Trophoblast cell (in vitro differentiated cells and primary cell): Measurements from ENCODE around the gene SERPINE2.

ENCODE experiments used
- DNase-seq, 2 donors: peaks; one replicate each; pipeline ENCODE4 v3.0.0-alpha.2; 2016
- H2AFZ ChIP-seq: 2 replicates; pipeline ENCODE4 v1.6.1; 2013; ENCODE audit warnings: low read length, moderate library complexity, mild to moderate bottlenecking; ENCODE audit not compliant: insufficient read depth, poor library complexity
- H2AK5ac ChIP-seq: 2 replicates; pipeline ENCODE4 v1.6.1; 2013; ENCODE audit warnings: mild to moderate bottlenecking, low read length
- H2BK120ac ChIP-seq: 2 replicates; pipeline ENCODE4 v1.6.1; 2013; ENCODE audit warnings: low read length, mild to moderate bottlenecking, moderate library complexity; ENCODE audit not compliant: insufficient read depth, poor library complexity
- H2BK12ac ChIP-seq: 2 replicates; pipeline ENCODE4 v1.6.1; 2013; ENCODE audit warnings: mild to moderate bottlenecking, low read length, moderate library complexity
- H2BK5ac ChIP-seq: 2 replicates; pipeline ENCODE4 v1.6.1; 2013; ENCODE audit warnings: low read length, low read depth, moderate library complexity, mild to moderate bottlenecking; ENCODE audit not compliant: poor library complexity
- H3K14ac ChIP-seq: 2 replicates; pipeline ENCODE4 v1.6.1; 2013; ENCODE audit warnings: mild to moderate bottlenecking, low read length
- H3K18ac ChIP-seq: 2 replicates; pipeline ENCODE4 v1.6.1; 2013; ENCODE audit warnings: mild to moderate bottlenecking, low read length
- H3K23ac ChIP-seq: 2 replicates; pipeline ENCODE4 v1.6.1; 2013; ENCODE audit warnings: low read length
- H3K27ac ChIP-seq: 2 replicates; pipeline ENCODE4 v1.5.1; 2013; ENCODE audit warnings: low read depth, mild to moderate bottlenecking, inconsistent platforms, low read length, moderate library complexity
- H3K27me3 ChIP-seq: 2 replicates; pipeline ENCODE4 v1.6.1; 2013; ENCODE audit warnings: inconsistent platforms, mild to moderate bottlenecking, low read length, moderate library complexity; ENCODE audit not compliant: insufficient read depth
- H3K36me3 ChIP-seq, 2 experiments: 1 replicate in 1 of 2; 2 replicates in 1 of 2; pipeline ENCODE4 v1.6.1; 2013; ENCODE audit warnings: low read length in 2 of 2, mild to moderate bottlenecking in 2 of 2, moderate library complexity in 1 of 2; ENCODE audit not compliant: insufficient read depth in 2 of 2, control insufficient read depth in 1 of 2
- H3K4ac ChIP-seq: 2 replicates; pipeline ENCODE4 v1.6.1; 2013; ENCODE audit warnings: low read depth, mild to moderate bottlenecking, low read length, moderate library complexity
- H3K4me1 ChIP-seq, 2 experiments: 1 replicate in 1 of 2; 2 replicates in 1 of 2; pipeline ENCODE4 v1.6.1; 2013; ENCODE audit warnings: low read length in 2 of 2, mild to moderate bottlenecking in 2 of 2, moderate library complexity in 1 of 2; ENCODE audit not compliant: insufficient read depth in 2 of 2, control insufficient read depth in 1 of 2
- H3K4me2 ChIP-seq: 2 replicates; pipeline ENCODE4 v1.6.1; 2013; ENCODE audit warnings: inconsistent platforms, mild to moderate bottlenecking, low read length, moderate library complexity
- H3K4me3 ChIP-seq: 2 replicates; pipeline ENCODE4 v1.5.1; 2013; ENCODE audit warnings: mild to moderate bottlenecking, low read depth, low read length, inconsistent platforms
- H3K79me1 ChIP-seq: one replicate; pipeline ENCODE4 v1.6.1; 2013; ENCODE audit warnings: low read length
- H3K79me2 ChIP-seq: 2 replicates; pipeline ENCODE4 v1.6.1; 2013; ENCODE audit warnings: low read length, mild to moderate bottlenecking; ENCODE audit not compliant: control insufficient read depth, insufficient read depth, poor library complexity
- H3K9ac ChIP-seq: 2 replicates; pipeline ENCODE4 v1.6.1; 2013; ENCODE audit warnings: mild to moderate bottlenecking, low read length
- H3K9me3 ChIP-seq: 2 replicates; pipeline ENCODE4 v1.6.1; 2013; ENCODE audit warnings: low read depth, mild to moderate bottlenecking, control low read depth, inconsistent platforms, low read length; ENCODE audit not compliant: insufficient read depth
- H4K12ac ChIP-seq: 2 replicates; pipeline ENCODE4 v1.6.1; 2013; ENCODE audit warnings: low read depth, mild to moderate bottlenecking, low read length, moderate library complexity
- H4K8ac ChIP-seq: 2 replicates; pipeline ENCODE4 v1.6.1; 2013; ENCODE audit warnings: low read depth, mild to moderate bottlenecking, low read length, moderate library complexity
- H4K91ac ChIP-seq: one replicate; pipeline ENCODE4 v1.6.1; 2013; ENCODE audit warnings: low read depth, mild to moderate bottlenecking, low read length, moderate library complexity
- WGBS: extraction: QIAGEN DNeasy Blood & Tissue Kit; methylation state at CpG from one replicate; pipeline ENCODE4 v1.1.7; 2013; ENCODE audit warnings: missing lambda C conversion rate; ENCODE audit not compliant: insufficient read length, insufficient coverage; ENCODE audit errors: extremely low coverage; 5-methylcytosine and 5-hydroxymethylcytosine counted together

SERPINE2 gene

GRCh38 chr2:224058048-224058775, 19.1 kb upstream of the SERPINE2 start:
- no peaks in the 10 kb centered on the region for H3K79me1 ChIP-seq

GRCh38 chr2:224056889-224057288, 17.8 kb upstream of the SERPINE2 start:
- no peak overlapping the region for H2BK120ac ChIP-seq
- H2AK5ac ChIP-seq: no peak overlapping the region
- H3K79me1 ChIP-seq: no peaks in the 10 kb centered on the region
- no peak overlapping the region for H4K12ac ChIP-seq
- DNase-seq: no peak
- no peak overlapping the region for H2BK5ac ChIP-seq
- no peaks in the 10 kb centered on the region for H3K79me2 ChIP-seq
- H3K27ac ChIP-seq: no peak overlapping the region
- H4K8ac ChIP-seq: no peak overlapping the region
- H2AFZ ChIP-seq: no peak overlapping the region
- H3K4me1 ChIP-seq: no peaks in the 10 kb centered on the region
- no peak overlapping the region for H3K14ac ChIP-seq
- H3K4me2 ChIP-seq: no peak overlapping the region
- no peaks in the 10 kb centered on the region for H3K9me3 ChIP-seq
- no CpG with 5 or more reads among the region's 1 CpG for WGBS
- H3K27me3 ChIP-seq: no peaks in the 10 kb centered on the region
- no peak overlapping the region for H3K18ac ChIP-seq
- no peak overlapping the region for H2BK12ac ChIP-seq
- H3K23ac ChIP-seq: no peak overlapping the region
- H3K36me3 ChIP-seq: no peaks in the 10 kb centered on the region
- H3K4me3 ChIP-seq: no peak overlapping the region
- no peak overlapping the region for H3K4ac ChIP-seq
- no peak overlapping the region for H3K9ac ChIP-seq
- no peak overlapping the region for H4K91ac ChIP-seq

More at GRCh38 chr2:224058048-224058775, 19.1 kb upstream of the SERPINE2 start:
- H3K27ac ChIP-seq: no peak overlapping the region
- H2BK120ac ChIP-seq: no peak overlapping the region
- no peaks in the 10 kb centered on the region for H3K4me1 ChIP-seq
- no peaks in the 10 kb centered on the region for H3K27me3 ChIP-seq
- no peak overlapping the region for H3K14ac ChIP-seq
- no peak overlapping the region for H2BK12ac ChIP-seq
- no peak overlapping the region for H3K4ac ChIP-seq
- no peak overlapping the region for H4K91ac ChIP-seq
- H4K8ac ChIP-seq: no peak overlapping the region
- H3K36me3 ChIP-seq: no peaks in the 10 kb centered on the region
- WGBS: no CpG with 5 or more reads among the region's 2 CpGs
- no peak overlapping the region for H3K4me2 ChIP-seq
- H2BK5ac ChIP-seq: no peak overlapping the region
- no peak overlapping the region for H3K18ac ChIP-seq
- H3K9ac ChIP-seq: no peak overlapping the region
- no peak overlapping the region for H3K23ac ChIP-seq
- no peak overlapping the region for H4K12ac ChIP-seq
- no peaks in the 10 kb centered on the region for H3K79me2 ChIP-seq
- H2AFZ ChIP-seq: no peak overlapping the region
- H3K4me3 ChIP-seq: no peak overlapping the region
- no peaks in the 10 kb centered on the region for H3K9me3 ChIP-seq
- no peak overlapping the region for H2AK5ac ChIP-seq
- no peak for DNase-seq

- no peak overlapping the region for H3K4me3 ChIP-seq
- no CpG with 5 or more reads among the region's 3 CpGs for WGBS
- no peak overlapping the region for H3K18ac ChIP-seq
- H2AK5ac ChIP-seq: no peak overlapping the region
- H3K4me2 ChIP-seq: no peak overlapping the region
- H4K91ac ChIP-seq: no peak overlapping the region
- H3K4me1 ChIP-seq: no peaks in the 10 kb centered on the region
- no peak overlapping the region for H2AFZ ChIP-seq
- no peak overlapping the region for H3K27ac ChIP-seq
- no peaks in the 10 kb centered on the region for H3K79me2 ChIP-seq
- no peaks in the 10 kb centered on the region for H3K36me3 ChIP-seq
- H3K4ac ChIP-seq: no peak overlapping the region
- H3K9ac ChIP-seq: no peak overlapping the region
- no peaks in the 10 kb centered on the region for H3K27me3 ChIP-seq
- H3K79me1 ChIP-seq: no peaks in the 10 kb centered on the region
- H2BK12ac ChIP-seq: no peak overlapping the region
- H4K8ac ChIP-seq: no peak overlapping the region
- no peak overlapping the region for H2BK5ac ChIP-seq
- H3K9me3 ChIP-seq: no peaks in the 10 kb centered on the region
- no peak overlapping the region for H3K23ac ChIP-seq
- H4K12ac ChIP-seq: no peak overlapping the region
- no peak for DNase-seq
- no peak overlapping the region for H3K14ac ChIP-seq
- H2BK120ac ChIP-seq: no peak overlapping the region
Observed at GRCh38 chr2:224055101-224055500, 16.0 kb upstream of the SERPINE2 start.

GRCh38 chr2:224046752-224047151, 7.7 kb upstream of the SERPINE2 start:
- no peak overlapping the region for H2BK12ac ChIP-seq
- H2BK5ac ChIP-seq: no peak overlapping the region
- peaks cover 3% of the 10 kb centered on the region for H3K27me3 ChIP-seq
- no peak overlapping the region for H3K4me2 ChIP-seq
- H3K4me1 ChIP-seq: no peaks in the 10 kb centered on the region
- H3K4me3 ChIP-seq: no peak overlapping the region
- H2AFZ ChIP-seq: no peak overlapping the region
- H3K23ac ChIP-seq: no peak overlapping the region
- H3K79me1 ChIP-seq: no peaks in the 10 kb centered on the region
- no peak overlapping the region for H3K18ac ChIP-seq
- no peak overlapping the region for H2BK120ac ChIP-seq
- no peak overlapping the region for H3K27ac ChIP-seq
- DNase-seq: no peak
- no peak overlapping the region for H4K91ac ChIP-seq
- no peak overlapping the region for H2AK5ac ChIP-seq
- no peaks in the 10 kb centered on the region for H3K9me3 ChIP-seq
- H3K36me3 ChIP-seq: no peaks in the 10 kb centered on the region
- no peak overlapping the region for H4K8ac ChIP-seq
- H3K4ac ChIP-seq: no peak overlapping the region
- no peak overlapping the region for H4K12ac ChIP-seq
- H3K79me2 ChIP-seq: no peaks in the 10 kb centered on the region
- no peak overlapping the region for H3K14ac ChIP-seq
- WGBS: no CpG with 5 or more reads among the region's 3 CpGs
- H3K9ac ChIP-seq: no peak overlapping the region
